WTC11 (cell line): ENCODE measurements around the gene RPL6. TPM values are rescaled to one million over a fixed set of nuclear protein-coding genes. Genes with fewer than 3 reads are reported as not detected.

Source experiments
- ATAC-seq: fragments of 200-7000 bp; cut with Tn5 transposase; 2 replicates; pipeline ENCODE4 v1.10.0; 2021; ENCODE audit warnings: mild to moderate bottlenecking, moderate library complexity
- CTCF ChIA-PET: fragments of 300-600 bp; sonication (Branson Sonifier 250); formaldehyde crosslinking; loops from one replicate; lab custom pipeline; 2021; ENCODE audit warnings: antibody characterized with exemption; lab: Charles Lee
- POLR2A ChIA-PET: fragments of 350-600 bp; sonication (Branson Sonifier 250); formaldehyde crosslinking; loops from one replicate; lab custom pipeline; 2021; ENCODE audit warnings: antibody characterized with exemption; lab: Charles Lee
- DNase-seq: peaks from one replicate; pipeline ENCODE4 v3.0.0; 2021; ENCODE audit warnings: low spot score
- H3K27ac Mint-ChIP-seq: 2 replicates; pipeline ENCODE4 v1.8.0; 2021; ENCODE audit warnings: mixed read lengths
- H3K27me3 Mint-ChIP-seq: 2 replicates; pipeline ENCODE4 v1.8.0; 2021; ENCODE audit warnings: low read depth, mild to moderate bottlenecking, moderate library complexity, mixed read lengths
- H3K36me3 Mint-ChIP-seq: 2 replicates; pipeline ENCODE4 v1.8.0; 2021; ENCODE audit warnings: mixed read lengths
- H3K4me1 Mint-ChIP-seq: 2 replicates; pipeline ENCODE4 v1.8.0; 2022; ENCODE audit warnings: mixed read lengths
- H3K4me3 Mint-ChIP-seq: 2 replicates; pipeline ENCODE4 v1.8.0; 2021; ENCODE audit warnings: mild to moderate bottlenecking, moderate library complexity, mixed read lengths
- H3K9me3 Mint-ChIP-seq: 2 replicates; pipeline ENCODE4 v1.8.0; 2021; ENCODE audit warnings: mixed read lengths
- CTCF ChIP-seq: fragments of 200-600 bp; IDR thresholded peaks from 2 replicates; pipeline ENCODE4 v1.8.0; 2022; ENCODE audit warnings: antibody characterized with exemption
- ETV6 ChIP-seq: sonication (generic); formaldehyde crosslinking; IDR thresholded peaks from 2 replicates; pipeline ENCODE4 v1.8.1; 2022; ENCODE audit warnings: mild to moderate bottlenecking, missing genetic modification reagents
- FOXP1 ChIP-seq: sonication (generic); formaldehyde crosslinking; IDR thresholded peaks from 2 replicates; pipeline ENCODE4 v1.8.0; 2022; ENCODE audit warnings: missing genetic modification reagents, mild to moderate bottlenecking, moderate library complexity, borderline replicate concordance
- MLX ChIP-seq: sonication (generic); formaldehyde crosslinking; IDR thresholded peaks from 2 replicates; pipeline ENCODE4 v1.8.1; 2023; ENCODE audit warnings: mild to moderate bottlenecking, missing genetic modification reagents, moderate library complexity
- OVOL2 ChIP-seq: fragments of 250-450 bp; sonication (Bioruptor Pico); IDR thresholded peaks from 2 replicates; pipeline ENCODE4 v1.9.0; 2021; ENCODE audit warnings: mild to moderate bottlenecking, borderline replicate concordance
- ZBTB43 ChIP-seq: sonication (generic); formaldehyde crosslinking; IDR thresholded peaks from 2 replicates; pipeline ENCODE4 v1.8.1; 2023; ENCODE audit warnings: mild to moderate bottlenecking, missing genetic modification reagents
- ZNF121 ChIP-seq: sonication (generic); formaldehyde crosslinking; IDR thresholded peaks from 2 replicates; pipeline ENCODE4 v1.8.0; 2023; ENCODE audit warnings: missing genetic modification reagents
- ZNF263 ChIP-seq: sonication (generic); formaldehyde crosslinking; IDR thresholded peaks from 2 replicates; pipeline ENCODE4 v1.8.1; 2022; ENCODE audit warnings: low read depth, mild to moderate bottlenecking, moderate library complexity, missing genetic modification reagents
- ZNF425 ChIP-seq: fragments of 250-450 bp; sonication (Bioruptor Pico); conservative IDR thresholded peaks from 2 replicates; pipeline ENCODE4 v1.9.0; 2021; ENCODE audit warnings: mild to moderate bottlenecking
- total RNA-seq: library from RNA; stranded (reverse); gene quantifications from 3 replicates; pipeline ENCODE4 v1.2.3, GENCODE V29; 2021

RPL6 gene
- total RNA-seq, 1 experiment from 2014 or later: 1,730 TPM

GRCh38 chr12:112362310-112362709 lies 47.1 kb downstream of the RPL6 start:
- Mint-ChIP-seq H3K27me3 (no peaks in the 10 kb centered on the region), H3K4me3 (no peak overlapping the region)
- POLR2A ChIA-PET: interaction anchor here (0.6 kb wide), 1 partner anchor 11 kb away, joined by 6 read pairs; no protein-coding TSS in a partner anchor
- TF ChIP-seq CTCF (no peak), ETV6 (CRISPR knock-in tag) (no peak)
- TF ChIP-seq, all 79 proteins: peak for 0
- Mint-ChIP-seq H3K36me3 (no peaks in the 10 kb centered on the region), H3K9me3 (no peaks in the 10 kb centered on the region), H3K27ac (no peak overlapping the region), H3K4me1 (peaks cover under 1% of the 10 kb centered on the region; the same call in 1 of the 2 replicates)
- CTCF ChIA-PET: interaction anchor here (2.4 kb wide), 1 partner anchor 164 kb away, joined by 5 read pairs; no protein-coding TSS in a partner anchor
- DNase-seq (no peak), ATAC-seq (peak; percentile 83)

GRCh38 chr12:112361271-112361670 lies 48.1 kb downstream of the RPL6 start:
- no peaks in the 10 kb centered on the region for H3K27me3 Mint-ChIP-seq
- H3K4me3 Mint-ChIP-seq: no peak overlapping the region
- no peaks in the 10 kb centered on the region for H3K36me3 Mint-ChIP-seq
- POLR2A ChIA-PET: no interaction called here
- peaks cover 2% of the 10 kb centered on the region; the same call in 1 of the 2 replicates for H3K4me1 Mint-ChIP-seq
- no peaks in the 10 kb centered on the region for H3K9me3 Mint-ChIP-seq
- H3K27ac Mint-ChIP-seq: no peak overlapping the region
- CTCF ChIA-PET: interaction anchor here (0.5 kb wide), 1 partner anchor 1219 kb away, joined by 4 read pairs; no protein-coding TSS in a partner anchor
- no peak for ATAC-seq
- DNase-seq: no peak
- TF ChIP-seq FOXP1 (CRISPR knock-in tag) (no peak), ZNF121 (CRISPR knock-in tag) (peak; percentile 74; the same call in 1 of the 2 replicates)

- ChIA-PET CTCF (no interaction called here), POLR2A (interaction anchor here (0.6 to 0.7 kb wide), 2 partner anchors 9 to 195 kb away, joined by 3 to 5 read pairs; no protein-coding TSS in a partner anchor)
Measured at GRCh38 chr12:112359290-112359689, 50.1 kb downstream of the RPL6 start.

More at GRCh38 chr12:112359290-112359689, 50.1 kb downstream of the RPL6 start:
- TF ChIP-seq ZNF425: no peak
- no peak for TF ChIP-seq ETV6 (CRISPR knock-in tag)
- TF ChIP-seq ZNF263 (CRISPR knock-in tag): no peak
- TF ChIP-seq ZBTB43 (CRISPR knock-in tag): no peak
- no peak for TF ChIP-seq MLX (CRISPR knock-in tag)
- TF ChIP-seq OVOL2 (CRISPR knock-in tag): no peak
- TF ChIP-seq, all 79 proteins: peak for 0
- Mint-ChIP-seq H3K9me3 (no peaks in the 10 kb centered on the region), H3K36me3 (no peaks in the 10 kb centered on the region), H3K4me3 (no peak overlapping the region), H3K4me1 (peaks cover 2% of the 10 kb centered on the region; the same call in 1 of the 2 replicates), H3K27ac (no peak overlapping the region), H3K27me3 (no peaks in the 10 kb centered on the region)
- DNase-seq (no peak), ATAC-seq (no peak)
